ENCODE results near the gene STIM2. TPM values are rescaled to one million over a fixed set of nuclear protein-coding genes. Genes with fewer than 3 reads are reported as not detected.

STIM2 gene
- polyA plus RNA-seq, 1 donor (not counting 4 experiments of a cell fraction or from before 2014, with no cell fraction given) = 20.7 TPM

DNA sequence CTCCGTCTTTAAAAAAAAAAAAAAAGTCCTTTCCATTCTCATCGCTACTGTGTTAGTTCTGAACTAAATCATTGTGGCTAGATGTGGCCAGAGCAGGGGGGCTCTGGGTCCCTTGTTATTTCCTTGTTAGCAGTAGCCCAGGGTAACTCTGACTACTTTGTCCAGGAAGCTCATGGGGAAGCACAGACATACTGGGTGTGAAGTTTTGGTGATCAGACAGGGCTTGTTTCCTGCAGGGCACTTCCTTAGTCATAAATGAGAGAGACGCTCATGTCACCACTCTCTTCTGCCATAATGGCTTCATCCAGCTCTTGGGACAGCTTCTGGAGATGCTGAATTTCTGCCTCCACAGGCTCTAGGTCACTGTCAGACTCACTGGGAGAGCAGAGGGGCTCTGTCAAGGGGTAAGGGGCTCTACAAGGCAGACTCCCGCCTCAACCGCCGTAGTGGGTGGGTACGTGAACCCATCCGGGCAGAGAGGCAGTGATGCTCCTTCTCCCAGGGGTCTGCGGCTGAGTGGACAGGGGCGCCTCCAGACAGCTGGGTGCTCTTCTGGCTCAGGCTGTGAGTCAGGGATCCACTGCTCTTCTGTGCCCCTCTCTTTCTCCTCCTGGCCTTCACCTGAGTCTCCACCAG lies 12.9 kb downstream of the STIM2 start:
- peaks cover 8% of the 10 kb centered on the region for H3K4me1 ChIP-seq (ENCODE audit: control insufficient read depth, extremely low read depth, insufficient read depth, low read length)
- no peaks in the 10 kb centered on the region for H3K36me3 ChIP-seq (ENCODE audit: control insufficient read depth in 2 of 2, extremely low read depth in 1 of 2, insufficient read depth in 2 of 2, low read length in 2 of 2)
- dilution Hi-C loops (cut with MboI; ENCODE audit: extremely low pct_ligation_motif_present, low sequenced_read_pairs) = no loop called here
- H3K27me3 ChIP-seq (ENCODE audit: control insufficient read depth, extremely low read depth, insufficient read depth, low read length) = no peaks in the 10 kb centered on the region
- peaks cover 5% of the 10 kb centered on the region for H3K79me2 ChIP-seq (ENCODE audit: control insufficient read depth, insufficient read depth, low read length)
- H3K27ac ChIP-seq (ENCODE audit: control insufficient read depth, insufficient read depth, low read length) = no peak overlapping the region
- no peak for TF ChIP-seq EZH2 (IDR thresholded peaks at IDR 0.05; ENCODE audit: low read length)
- TF ChIP-seq, protein P1, sequence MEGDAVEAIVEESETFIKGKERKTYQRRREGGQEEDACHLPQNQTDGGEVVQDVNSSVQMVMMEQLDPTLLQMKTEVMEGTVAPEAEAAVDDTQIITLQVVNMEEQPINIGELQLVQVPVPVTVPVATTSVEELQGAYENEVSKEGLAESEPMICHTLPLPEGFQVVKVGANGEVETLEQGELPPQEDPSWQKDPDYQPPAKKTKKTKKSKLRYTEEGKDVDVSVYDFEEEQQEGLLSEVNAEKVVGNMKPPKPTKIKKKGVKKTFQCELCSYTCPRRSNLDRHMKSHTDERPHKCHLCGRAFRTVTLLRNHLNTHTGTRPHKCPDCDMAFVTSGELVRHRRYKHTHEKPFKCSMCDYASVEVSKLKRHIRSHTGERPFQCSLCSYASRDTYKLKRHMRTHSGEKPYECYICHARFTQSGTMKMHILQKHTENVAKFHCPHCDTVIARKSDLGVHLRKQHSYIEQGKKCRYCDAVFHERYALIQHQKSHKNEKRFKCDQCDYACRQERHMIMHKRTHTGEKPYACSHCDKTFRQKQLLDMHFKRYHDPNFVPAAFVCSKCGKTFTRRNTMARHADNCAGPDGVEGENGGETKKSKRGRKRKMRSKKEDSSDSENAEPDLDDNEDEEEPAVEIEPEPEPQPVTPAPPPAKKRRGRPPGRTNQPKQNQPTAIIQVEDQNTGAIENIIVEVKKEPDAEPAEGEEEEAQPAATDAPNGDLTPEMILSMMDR (optimal IDR thresholded peaks at IDR 0.05 in 1 of 3, IDR thresholded peaks at IDR 0.05 in 1 of 3, conservative IDR thresholded peaks at IDR 0.05 in 1 of 3; ENCODE audit: extremely low read depth in 1 of 3, insufficient read depth in 2 of 3, low read length in 3 of 3) = no peak
- no peak overlapping the region for H2AFZ ChIP-seq (ENCODE audit: control insufficient read depth, low read length)
- no peaks in the 10 kb centered on the region for H4K20me1 ChIP-seq (ENCODE audit: control insufficient read depth, extremely low read depth, insufficient read depth, low read length)
- no peak overlapping the region for H3K4me2 ChIP-seq (ENCODE audit: control insufficient read depth, extremely low read depth, insufficient read depth, low read depth, low read length)
- H3K9me1 ChIP-seq (ENCODE audit: control insufficient read depth, extremely low read depth, insufficient read depth, low read length) = no peaks in the 10 kb centered on the region
- no peak overlapping the region for H3K9ac ChIP-seq (ENCODE audit: control insufficient read depth, extremely low read depth, insufficient read depth, low read length)
- no peaks in the 10 kb centered on the region for H3K9me3 ChIP-seq (ENCODE audit: control insufficient read depth, low read depth, low read length)
- no peak overlapping the region for H3K4me3 ChIP-seq (ENCODE audit: control insufficient read depth in 2 of 3, extremely low read depth in 1 of 3, insufficient read depth in 2 of 3, low read depth in 1 of 3, low read length in 3 of 3)
- DNase-seq (ENCODE audit: low read depth, low spot score) (no peak), FAIRE-seq (no peak)

DNA sequence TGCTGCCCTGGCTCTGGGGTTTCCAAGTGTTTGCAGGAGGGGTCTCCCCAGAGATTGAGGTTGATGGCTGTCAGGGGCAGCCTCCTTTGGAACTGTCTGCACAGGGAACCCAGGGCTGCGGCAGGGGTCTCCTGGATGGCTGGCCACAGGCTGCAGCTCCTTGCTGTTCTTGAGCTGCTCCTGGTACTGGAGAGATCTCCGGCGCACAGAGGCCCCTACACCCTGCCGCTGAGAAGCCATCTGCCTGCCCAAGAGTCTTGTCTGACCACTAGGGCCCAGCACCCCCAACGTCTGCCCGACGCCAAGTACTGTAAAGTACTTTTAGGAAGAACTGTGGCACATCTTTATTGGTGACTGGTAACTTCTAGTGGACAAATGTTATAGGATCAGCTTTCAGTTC lies 13.5 kb downstream of the STIM2 start:
- DNase-seq (ENCODE audit: low read depth, low spot score) (no peak), FAIRE-seq (no peak)
- Histone ChIP-seq H3K27ac (ENCODE audit: control insufficient read depth, insufficient read depth, low read length) (no peak overlapping the region), H3K9ac (ENCODE audit: control insufficient read depth, extremely low read depth, insufficient read depth, low read length) (no peak overlapping the region), H3K9me1 (ENCODE audit: control insufficient read depth, extremely low read depth, insufficient read depth, low read length) (no peaks in the 10 kb centered on the region), H3K79me2 (ENCODE audit: control insufficient read depth, insufficient read depth, low read length) (peaks cover 5% of the 10 kb centered on the region), H4K20me1 (ENCODE audit: control insufficient read depth, extremely low read depth, insufficient read depth, low read length) (no peaks in the 10 kb centered on the region), H3K27me3 (ENCODE audit: control insufficient read depth, extremely low read depth, insufficient read depth, low read length) (no peaks in the 10 kb centered on the region), H3K4me2 (ENCODE audit: control insufficient read depth, extremely low read depth, insufficient read depth, low read depth, low read length) (no peak overlapping the region), H3K4me1 (ENCODE audit: control insufficient read depth, extremely low read depth, insufficient read depth, low read length) (peaks cover 14% of the 10 kb centered on the region), H2AFZ (ENCODE audit: control insufficient read depth, low read length) (no peak overlapping the region), H3K4me3 (ENCODE audit: control insufficient read depth in 2 of 3, extremely low read depth in 1 of 3, insufficient read depth in 2 of 3, low read depth in 1 of 3, low read length in 3 of 3) (no peak overlapping the region), H3K36me3 (ENCODE audit: control insufficient read depth in 2 of 2, extremely low read depth in 1 of 2, insufficient read depth in 2 of 2, low read length in 2 of 2) (no peaks in the 10 kb centered on the region), H3K9me3 (ENCODE audit: control insufficient read depth, low read depth, low read length) (no peaks in the 10 kb centered on the region)
- TF ChIP-seq EZH2 (IDR thresholded peaks at IDR 0.05; ENCODE audit: low read length) = no peak
- TF ChIP-seq, protein P1 (optimal IDR thresholded peaks at IDR 0.05 in 1 of 3, IDR thresholded peaks at IDR 0.05 in 1 of 3, conservative IDR thresholded peaks at IDR 0.05 in 1 of 3; ENCODE audit: extremely low read depth in 1 of 3, insufficient read depth in 2 of 3, low read length in 3 of 3) = no peak
- dilution Hi-C loops (cut with MboI; ENCODE audit: extremely low pct_ligation_motif_present, low sequenced_read_pairs) = no loop called here

Measured in keratinocyte (primary cell).